Activated CD4-positive, CD25-positive, alpha-beta regulatory T cell (primary cell): Measurements from ENCODE around the gene C1RL.
A peak's percentile ranks its signal among the peaks of the same experiment; 100 is the strongest.

Experiments
- DNase-seq, 4 experiments: peaks; one replicate each; lab custom pipeline; 2025; lab: John Stamatoyannopoulos, UW

Gene C1RL

GRCh38 chr12:7137908-7138307 is 28.9 kb upstream of the C1RL start:
- DNase-seq, result no peak

GRCh38 chr12:7136676-7137075 is 27.7 kb upstream of the C1RL start:
- DNase-seq, result no peak

- no peak for DNase-seq
These were observed 27.1 kb upstream of the C1RL start for GRCh38 chr12:7136071-7136470.

GRCh38 chr12:7134396-7135166 is 25.6 kb upstream of the C1RL start:
- DNase-seq, result no peak

- DNase-seq, result no peak
These were observed 22.5 kb upstream of the C1RL start for GRCh38 chr12:7131502-7131866.

GRCh38 chr12:7130701-7131501 is 21.9 kb upstream of the C1RL start:
- peak in 3 of 4 experiments; percentile 6 to 19 (median 17) for DNase-seq

GRCh38 chr12:7129872-7130691 is 21.1 kb upstream of the C1RL start, which contains the start of gene CLSTN3:
Gene CLSTN3, plus strand, starts transcription at chr12:7130371. Its CDS starts 278 bp downstream, at chr12:7130649.
- peak; percentile 58 to 73 (median 67) for DNase-seq

- no peak for DNase-seq
These were observed 20.4 kb upstream of the C1RL start for GRCh38 chr12:7129287-7129871.

GRCh38 chr12:7128681-7129286 is 19.8 kb upstream of the C1RL start, which contains the start of gene RBP5:
Gene RBP5, minus strand, starts transcription at chr12:7128889. Its CDS starts 114 bp downstream, at chr12:7128775.
- no peak for DNase-seq

- no peak for DNase-seq
These were observed 19.1 kb upstream of the C1RL start for GRCh38 chr12:7127916-7128626.

- DNase-seq, result no peak
These were observed 16.7 kb upstream of the C1RL start for GRCh38 chr12:7125632-7126227.

GRCh38 chr12:7123806-7124522 is 14.9 kb upstream of the C1RL start:
- DNase-seq, result no peak

GRCh38 chr12:7122811-7123769 is 14.1 kb upstream of the C1RL start:
- DNase-seq, result no peak

- no peak for DNase-seq
These were observed 12.3 kb upstream of the C1RL start for GRCh38 chr12:7121324-7121723.

- no peak for DNase-seq
These were observed 11.2 kb upstream of the C1RL start for GRCh38 chr12:7120166-7120565.

GRCh38 chr12:7118881-7119280 is 9.9 kb upstream of the C1RL start:
- no peak for DNase-seq

- no peak for DNase-seq
These were observed 8.7 kb upstream of the C1RL start for GRCh38 chr12:7117670-7118069.

- DNase-seq, result no peak
These were observed 7.9 kb upstream of the C1RL start for GRCh38 chr12:7116916-7117315.

GRCh38 chr12:7116196-7116595 is 7.2 kb upstream of the C1RL start:
- DNase-seq, result no peak
